Fibroblast of skin of left quadriceps (primary cell): ENCODE measurements around the gene KCTD16.

Experiments used
- DNase-seq, 2 experiments: peaks; one replicate each; pipeline ENCODE4 v3.0.0-alpha.2; 2013; ENCODE audit warnings: low read depth in 2 of 2

Gene KCTD16

GRCh38 chr5:144166696-144167095 is 4.0 kb upstream of the KCTD16 start:
- no peak for DNase-seq

- DNase-seq = no peak
Observed at GRCh38 chr5:144167998-144168397, 2.7 kb upstream of the KCTD16 start.

DNA sequence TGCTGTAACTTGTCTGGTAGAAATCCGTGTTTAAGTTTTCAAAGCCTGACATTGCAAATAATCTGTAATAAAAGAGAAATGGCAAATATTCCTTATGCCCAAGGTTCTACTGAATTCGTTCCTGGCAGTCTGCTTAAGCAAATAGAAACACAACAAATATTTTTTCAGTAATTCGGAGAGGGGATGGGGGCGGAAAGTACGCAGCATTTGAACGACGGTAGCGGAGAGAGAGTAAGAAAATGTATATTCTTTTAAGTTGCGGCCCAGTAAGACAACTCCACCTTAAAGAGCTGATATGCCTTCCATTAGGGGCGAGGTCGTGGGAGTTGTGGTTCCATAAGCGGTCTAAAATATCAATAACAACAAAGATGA is 783 bp upstream of the KCTD16 start:
- no peak for DNase-seq

DNA sequence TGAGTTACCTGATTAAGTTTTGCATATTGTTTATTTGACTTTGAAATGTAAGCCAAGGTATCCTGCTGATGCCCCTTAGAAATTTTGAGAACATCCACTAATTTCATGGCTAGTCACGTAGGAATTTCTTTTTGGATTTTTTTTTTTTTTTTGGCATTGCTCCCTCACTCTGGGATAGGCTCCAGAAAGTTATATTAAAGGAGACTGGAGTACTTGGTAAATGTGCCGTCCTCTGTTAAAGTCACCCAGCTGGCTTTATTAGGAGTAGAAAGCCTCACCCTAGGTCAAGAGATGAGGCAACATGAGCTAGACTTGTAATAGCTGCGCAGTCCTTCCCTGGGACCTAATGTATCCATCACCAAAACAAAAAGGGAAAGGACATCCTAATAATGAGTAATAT is 3.1 kb downstream of the KCTD16 start:
- no peak for DNase-seq

- peak; percentile 51 to 54 for DNase-seq
Observed at GRCh38 chr5:144177548-144177947, 6.9 kb downstream of the KCTD16 start.

- DNase-seq = no peak
Observed at GRCh38 chr5:144179226-144179625, 8.6 kb downstream of the KCTD16 start.

DNA sequence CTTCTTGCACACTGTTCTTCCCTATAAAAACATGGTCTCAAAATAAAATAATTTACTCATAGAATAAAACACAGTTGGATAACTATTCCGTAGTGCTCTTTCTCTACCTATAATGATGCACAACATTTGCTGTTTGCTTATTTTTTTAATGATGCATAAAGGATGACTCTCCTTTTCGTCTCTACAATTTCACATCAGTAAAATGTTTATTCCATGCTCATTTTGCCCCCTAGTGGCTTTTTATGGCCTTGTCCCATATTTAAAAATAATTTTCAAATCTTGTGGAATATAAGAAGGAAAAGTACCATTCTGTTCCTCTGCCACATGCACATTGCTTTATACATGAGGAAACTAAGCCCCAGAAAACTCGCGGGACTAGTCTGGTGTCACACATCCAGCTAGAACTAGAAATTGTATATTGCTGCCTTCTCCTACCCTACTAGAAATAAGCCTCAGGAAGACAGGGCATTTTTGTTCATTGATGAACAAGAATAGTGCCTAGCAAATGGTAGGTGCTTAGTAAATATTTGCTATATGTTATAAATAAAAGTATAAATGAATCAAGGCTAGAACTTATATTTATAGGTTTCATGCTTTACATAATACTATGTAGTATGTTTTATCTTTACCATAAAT is 12.7 kb downstream of the KCTD16 start:
- DNase-seq = no peak

DNA sequence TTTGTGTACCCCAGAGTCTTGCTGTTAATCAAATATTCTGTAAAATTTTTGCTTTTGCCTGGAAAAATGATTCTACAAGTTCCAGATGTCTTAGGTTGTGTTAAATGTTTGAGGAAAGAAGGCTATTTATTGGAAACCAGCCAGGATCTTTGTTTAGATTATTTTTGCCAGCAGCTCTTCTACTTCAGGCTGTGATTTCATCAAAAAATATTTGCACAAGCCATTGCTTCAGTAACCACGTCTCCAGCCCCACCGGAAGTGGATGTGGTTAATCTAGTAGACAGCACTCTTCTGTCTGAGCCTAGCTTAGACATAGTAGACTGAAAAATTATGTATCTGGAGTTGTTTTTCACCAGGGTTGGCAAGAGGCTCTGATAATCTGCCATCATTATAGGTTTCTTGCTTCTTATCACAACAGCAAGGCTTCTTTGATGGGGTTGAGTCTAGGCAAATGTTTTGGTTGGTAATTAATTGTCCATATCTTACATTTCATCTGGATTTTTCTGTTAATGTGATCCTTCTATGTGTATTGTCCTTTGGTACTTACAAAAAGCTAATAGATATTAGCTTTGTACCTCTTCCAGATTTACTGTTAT is 17.1 kb downstream of the KCTD16 start:
- DNase-seq = peak; percentile 97 to 98

DNA sequence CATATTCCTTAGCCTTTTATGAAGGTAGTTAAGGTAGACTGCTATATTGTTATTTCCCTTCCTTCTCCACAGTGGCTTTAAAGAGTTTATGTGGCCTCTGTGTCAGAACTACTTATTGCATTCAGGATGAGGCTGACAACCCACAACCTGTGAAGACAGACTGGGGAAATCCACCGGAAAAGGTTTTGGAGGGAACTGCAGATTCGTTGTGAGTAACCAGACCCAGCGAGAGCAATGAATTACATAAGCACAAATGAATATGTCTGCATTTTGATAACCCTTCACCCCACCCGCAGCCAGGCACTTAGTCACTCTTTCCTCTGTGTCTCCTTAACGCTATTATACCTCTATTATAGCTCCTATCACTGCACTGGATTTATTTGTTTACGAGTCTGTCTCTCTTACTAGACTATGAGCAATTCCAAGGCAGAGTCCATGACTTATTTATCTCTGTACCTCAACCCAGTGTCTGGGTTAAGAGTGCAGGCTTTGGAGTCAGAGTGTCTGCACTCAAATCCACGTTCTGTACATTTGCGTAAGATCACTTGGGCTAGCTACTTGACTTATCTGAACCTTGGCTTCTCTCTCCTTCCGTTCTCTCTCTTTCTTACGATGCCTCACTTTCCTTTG is 19.2 kb downstream of the KCTD16 start:
- no peak for DNase-seq

DNA sequence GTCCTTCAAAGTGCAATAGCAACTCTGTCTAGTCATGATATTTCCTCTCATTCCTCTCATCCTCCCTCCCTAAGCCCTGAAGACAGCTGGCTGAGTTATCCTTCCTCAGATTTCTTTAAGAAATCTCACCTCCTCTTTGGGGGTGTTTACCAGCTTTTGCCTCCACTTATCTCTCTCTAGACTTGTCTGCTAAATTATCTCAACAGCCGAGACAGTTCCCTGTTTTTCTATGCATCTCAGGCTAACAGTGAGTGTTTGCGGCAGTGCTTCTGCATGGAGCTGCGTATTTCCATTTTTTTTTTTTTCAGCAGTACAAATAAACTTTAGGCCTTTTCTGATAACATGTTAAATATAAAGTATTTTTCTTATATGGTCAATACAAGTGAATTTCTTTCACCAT is 20.9 kb downstream of the KCTD16 start:
- no peak for DNase-seq

GRCh38 chr5:144191998-144192397 is 21.3 kb downstream of the KCTD16 start:
- DNase-seq = peak in 1 of 2 experiments; percentile 52

- DNase-seq = no peak
Observed at GRCh38 chr5:144192661-144193060, 22.0 kb downstream of the KCTD16 start.

DNA sequence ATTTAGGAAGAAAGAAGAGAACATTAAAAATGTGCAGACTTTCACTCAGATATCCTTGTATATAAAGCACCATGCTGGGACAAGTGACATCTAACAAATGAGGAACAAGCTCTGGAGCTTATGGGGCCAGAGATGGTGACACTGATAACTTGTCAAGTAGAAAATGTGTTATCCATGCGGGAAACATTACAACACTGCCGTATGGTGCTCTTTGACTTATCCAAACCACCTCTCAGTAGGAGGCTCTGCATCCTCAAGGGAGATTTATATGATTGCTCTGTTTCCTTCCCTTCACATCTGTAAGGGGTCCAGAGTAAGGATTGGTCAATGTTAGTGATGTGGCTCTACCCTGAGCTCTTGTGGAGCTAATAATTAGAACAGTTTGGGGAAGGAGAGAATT is 23.5 kb downstream of the KCTD16 start:
- DNase-seq = no peak

DNA sequence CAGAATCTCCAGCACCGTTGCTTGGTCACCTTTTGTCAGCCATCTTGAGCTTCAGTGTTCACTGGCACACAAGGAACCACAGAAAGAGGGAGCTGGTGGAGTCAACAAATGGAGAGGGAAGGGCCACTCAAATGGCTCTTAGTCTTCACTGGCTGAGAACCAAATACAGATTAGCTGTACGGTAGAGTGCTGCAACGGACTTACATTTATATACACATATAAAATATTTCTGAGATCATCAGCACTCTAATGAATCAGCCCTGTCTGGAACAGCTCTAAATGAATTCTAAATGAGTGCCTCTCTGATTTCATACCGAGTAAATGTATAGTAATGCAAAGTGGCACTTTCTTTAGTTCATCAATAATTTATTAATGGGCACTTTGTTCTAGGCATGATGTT is 24.8 kb downstream of the KCTD16 start:
- no peak for DNase-seq

- no peak for DNase-seq
Observed at GRCh38 chr5:144196612-144197011, 25.9 kb downstream of the KCTD16 start.

DNA sequence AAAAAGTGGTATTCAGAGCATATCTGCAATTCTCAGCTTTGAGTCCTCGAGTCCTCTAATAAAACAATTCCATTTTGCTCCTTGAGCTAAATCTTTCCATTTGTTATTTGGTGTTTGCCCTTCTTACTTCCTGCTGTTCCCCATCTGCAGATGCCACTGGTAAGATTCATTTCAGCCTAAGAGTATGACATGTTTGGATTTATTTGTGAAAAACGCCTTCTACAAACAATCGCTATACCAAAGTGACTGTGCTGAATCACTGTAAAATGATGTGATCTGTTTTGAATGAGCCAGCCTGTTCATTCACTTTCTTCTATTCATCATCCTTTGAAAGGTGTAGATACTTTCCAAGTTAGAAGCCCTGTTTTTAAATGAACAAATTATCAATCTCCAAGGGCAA is 27.7 kb downstream of the KCTD16 start:
- DNase-seq = no peak

- no peak for DNase-seq
Observed at GRCh38 chr5:144201588-144201987, 30.9 kb downstream of the KCTD16 start.

DNA sequence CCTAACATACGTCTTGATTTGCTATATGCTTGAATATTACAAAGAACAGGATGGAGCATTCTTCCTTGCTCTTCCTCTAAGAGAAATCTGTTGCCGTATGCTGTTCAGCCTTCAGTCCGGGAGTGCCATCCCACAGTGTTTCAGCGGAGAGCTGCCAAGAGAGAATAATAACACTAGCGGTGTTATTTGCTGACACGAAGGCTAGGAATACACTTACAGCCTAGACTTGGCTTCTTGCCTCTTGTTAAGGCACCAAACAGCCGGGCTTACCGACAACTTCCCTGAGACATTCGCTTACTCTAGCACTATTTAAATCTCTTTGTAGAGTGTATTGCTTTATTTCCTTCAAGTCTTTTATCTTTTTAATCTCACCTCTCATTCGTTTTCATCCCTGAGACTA is 31.4 kb downstream of the KCTD16 start:
- DNase-seq = no peak

- DNase-seq = no peak
Observed at GRCh38 chr5:144202726-144203125, 32.1 kb downstream of the KCTD16 start.

DNA sequence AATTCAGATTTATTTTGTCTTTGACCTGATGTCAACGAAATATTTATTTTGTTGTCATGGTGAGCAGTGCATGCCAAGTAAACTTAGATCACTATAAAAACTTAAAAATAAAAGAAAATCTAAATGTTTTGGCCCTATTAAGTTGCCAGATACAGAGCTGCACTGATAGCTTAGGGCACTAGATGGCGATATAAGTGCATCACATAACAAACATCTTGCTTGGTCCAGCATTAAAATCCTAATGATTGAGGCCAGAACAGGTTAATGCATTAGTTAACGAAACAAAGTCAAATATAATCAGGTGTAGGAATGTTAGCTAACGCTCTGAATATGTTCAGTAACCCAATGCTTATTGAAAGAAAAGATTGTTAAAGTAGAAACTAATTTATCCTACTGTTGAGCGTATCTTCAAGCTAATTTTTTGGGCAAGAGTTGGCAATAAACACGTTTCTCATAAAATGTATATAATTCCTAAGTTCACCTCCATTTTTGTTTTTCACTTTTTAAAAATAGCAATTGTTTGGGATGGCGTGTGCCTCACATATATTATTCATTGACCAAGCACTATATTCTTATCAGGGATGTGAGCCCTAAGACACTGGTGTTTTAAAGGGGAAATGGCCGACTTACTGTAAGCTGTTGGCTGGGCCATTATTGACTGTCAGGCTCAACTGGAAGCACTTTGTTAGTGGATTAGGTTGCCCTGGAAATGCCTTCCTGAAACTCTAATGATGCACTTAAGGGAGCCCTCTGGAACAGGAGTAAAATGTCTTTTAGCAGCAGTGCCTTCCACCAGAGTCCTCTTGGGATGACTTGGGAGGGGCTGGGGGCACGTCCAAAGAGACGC is 33.3 kb downstream of the KCTD16 start:
- peak; percentile 42 to 51 for DNase-seq

GRCh38 chr5:144205141-144205551 is 34.5 kb downstream of the KCTD16 start:
- DNase-seq = no peak

GRCh38 chr5:144206141-144206540 is 35.5 kb downstream of the KCTD16 start:
- DNase-seq = no peak
